MM.1S (cell line): ENCODE measurements around the gene DUSP7.
"Not testable (repeated sequence)": the region's sequence is repeated elsewhere in the genome, so short reads cannot be mapped to it uniquely, and the experiment has no call there.

Experiments used
- DNase-seq: peaks from one replicate; pipeline ENCODE4 v3.0.0-alpha.2; 2015
- H2AFZ ChIP-seq: fragments of 300-600 bp; sonication (generic); 2 replicates; pipeline ENCODE4 v1.6.0; 2016; ENCODE audit warnings: antibody characterized with exemption, low read length
- H3F3A ChIP-seq: fragments of 300-600 bp; sonication (generic); 2 replicates; pipeline ENCODE4 v1.6.1; 2016; ENCODE audit warnings: mild to moderate bottlenecking, antibody characterized with exemption, low read length, moderate library complexity, mixed read lengths; ENCODE audit not compliant: insufficient read depth
- H3K27ac ChIP-seq: fragments of 300-600 bp; sonication (generic); 2 replicates; pipeline ENCODE4 v1.5.1; 2016; ENCODE audit warnings: mild to moderate bottlenecking, low read length
- H3K27me3 ChIP-seq: fragments of 300-600 bp; sonication (generic); replicated peaks from 2 replicates; pipeline ENCODE4 v1.6.0; 2016; ENCODE audit warnings: low read length; ENCODE audit not compliant: insufficient read depth
- H3K36me3 ChIP-seq: fragments of 300-600 bp; sonication (generic); replicated peaks from 2 replicates; pipeline ENCODE4 v1.6.1; 2016; ENCODE audit warnings: mild to moderate bottlenecking, low read length, mixed read lengths; ENCODE audit not compliant: insufficient read depth
- H3K4me1 ChIP-seq: fragments of 300-600 bp; sonication (generic); 2 replicates; pipeline ENCODE4 v1.6.1; 2016; ENCODE audit warnings: low read length, mixed read lengths
- H3K4me2 ChIP-seq: fragments of 300-600 bp; sonication (generic); 2 replicates; pipeline ENCODE4 v1.6.0; 2016; ENCODE audit warnings: low read depth, low read length
- H3K4me3 ChIP-seq: fragments of 300-600 bp; sonication (generic); 2 replicates; pipeline ENCODE4 v1.5.1; 2016; ENCODE audit warnings: low read length, mixed read lengths
- H3K79me2 ChIP-seq: fragments of 300-600 bp; sonication (generic); 2 replicates; pipeline ENCODE4 v1.6.1; 2016; ENCODE audit warnings: mixed run types, low read length, mixed read lengths
- H3K9ac ChIP-seq: fragments of 300-600 bp; sonication (generic); 2 replicates; pipeline ENCODE4 v1.6.1; 2016; ENCODE audit warnings: low read length, mixed read lengths
- H3K9me2 ChIP-seq: fragments of 300-600 bp; sonication (generic); replicated peaks from 2 replicates; pipeline ENCODE4 v1.6.1; 2016; ENCODE audit warnings: mild to moderate bottlenecking, low read length, mixed read lengths; ENCODE audit not compliant: insufficient read depth
- H3K9me3 ChIP-seq: fragments of 300-600 bp; sonication (generic); replicated peaks from 2 replicates; pipeline ENCODE4 v1.6.1; 2016; ENCODE audit warnings: mild to moderate bottlenecking, low read length, mixed read lengths; ENCODE audit not compliant: insufficient read depth
- H4K20me1 ChIP-seq: fragments of 300-600 bp; sonication (generic); 2 replicates; pipeline ENCODE4 v1.6.1; 2016; ENCODE audit warnings: mild to moderate bottlenecking, low read length, moderate library complexity, mixed read lengths; ENCODE audit not compliant: insufficient read depth
- CTCF ChIP-seq: fragments of 300-600 bp; sonication (generic); IDR thresholded peaks from 2 replicates; pipeline ENCODE4 v1.5.1; 2016; ENCODE audit warnings: antibody characterized with exemption, low read length, mixed read lengths
- EZH2 ChIP-seq: fragments of 300-600 bp; sonication (generic); optimal IDR thresholded peaks from 2 replicates; pipeline ENCODE3; 2017; ENCODE audit warnings: low read depth, mild to moderate bottlenecking, antibody characterized with exemption, low read length, mixed read lengths
- EZH2phosphoT487 ChIP-seq: fragments of 300-600 bp; sonication (generic); IDR thresholded peaks from 2 replicates; pipeline ENCODE4 v1.6.1; 2018; ENCODE audit warnings: antibody characterized with exemption, low read length

DUSP7 gene

GRCh38 chr3:52046186-52046901 is 10.0 kb downstream of the DUSP7 start:
- H3K9me2 ChIP-seq, result no peaks in the 10 kb centered on the region
- no peak overlapping the region for H3K27ac ChIP-seq
- H3K79me2 ChIP-seq, result no peaks in the 10 kb centered on the region
- no peak for DNase-seq
- 0 out of 2 replicates have a peak, but pooled peaks cover 2% of the 10 kb centered on the region for H3K36me3 ChIP-seq
- H3K4me3 ChIP-seq, result no peak overlapping the region
- H3K9me3 ChIP-seq, result no peaks in the 10 kb centered on the region
- H3K9ac ChIP-seq, result no peak overlapping the region
- no peaks in the 10 kb centered on the region for H4K20me1 ChIP-seq
- no peak overlapping the region for H3K4me2 ChIP-seq
- H2AFZ ChIP-seq, result no peak overlapping the region
- peaks cover 6% of the 10 kb centered on the region; the same call in 1 of the 2 replicates for H3K27me3 ChIP-seq
- TF ChIP-seq EZH2 (no peak), CTCF (no peak), EZH2phosphoT487 (no peak)
- H3K4me1 ChIP-seq, result no peaks in the 10 kb centered on the region
- no peaks in the 10 kb centered on the region; the same call in 1 of the 2 replicates for H3F3A ChIP-seq

GRCh38 chr3:52044869-52045619 is 11.3 kb downstream of the DUSP7 start:
- no peaks in the 10 kb centered on the region for H3K36me3 ChIP-seq
- H3K4me2 ChIP-seq, result no peak overlapping the region
- H2AFZ ChIP-seq, result no peak overlapping the region
- no peak overlapping the region for H3K9ac ChIP-seq
- H3K9me3 ChIP-seq, result no peaks in the 10 kb centered on the region
- no peak for DNase-seq
- H3F3A ChIP-seq, result no peaks in the 10 kb centered on the region; the same call in 1 of the 2 replicates
- H3K4me3 ChIP-seq, result no peak overlapping the region
- H3K27ac ChIP-seq, result no peak overlapping the region
- H3K79me2 ChIP-seq, result no peaks in the 10 kb centered on the region
- no peaks in the 10 kb centered on the region for H4K20me1 ChIP-seq
- no peak for TF ChIP-seq CTCF
- no peak for TF ChIP-seq EZH2
- TF ChIP-seq EZH2phosphoT487, result no peak
- peaks cover 19% of the 10 kb centered on the region for H3K27me3 ChIP-seq
- H3K4me1 ChIP-seq, result no peaks in the 10 kb centered on the region
- H3K9me2 ChIP-seq, result no peaks in the 10 kb centered on the region

GRCh38 chr3:52043750-52044149 is 12.6 kb downstream of the DUSP7 start:
- Histone ChIP-seq H4K20me1 (no peaks in the 10 kb centered on the region), H3K9me3 (no peaks in the 10 kb centered on the region), H3K9me2 (no peaks in the 10 kb centered on the region), H3K27ac (no peak overlapping the region), H3K4me3 (no peak overlapping the region), H3K79me2 (no peaks in the 10 kb centered on the region), H2AFZ (no peak overlapping the region), H3K4me1 (no peaks in the 10 kb centered on the region), H3F3A (no peaks in the 10 kb centered on the region; the same call in 1 of the 2 replicates), H3K9ac (no peak overlapping the region), H3K27me3 (peaks cover 22% of the 10 kb centered on the region), H3K4me2 (no peak overlapping the region), H3K36me3 (no peaks in the 10 kb centered on the region)
- TF ChIP-seq EZH2phosphoT487, result no peak
- no peak for TF ChIP-seq EZH2
- no peak for TF ChIP-seq CTCF
- DNase-seq, result no peak

GRCh38 chr3:52043039-52043438 is 13.3 kb downstream of the DUSP7 start:
- H3F3A ChIP-seq, H3K9ac ChIP-seq, H3K27ac ChIP-seq, H3K9me3 ChIP-seq, H3K9me2 ChIP-seq, H3K36me3 ChIP-seq, H3K4me1 ChIP-seq, H3K4me2 ChIP-seq, H2AFZ ChIP-seq, H3K4me3 ChIP-seq, H4K20me1 ChIP-seq, DNase-seq, H3K79me2 ChIP-seq: not testable (repeated sequence)
- H3K27me3 ChIP-seq, result peaks cover 22% of the 10 kb centered on the region
